Neuronal stem cell (in vitro differentiated cells): ENCODE data around the gene GPSM1.

ENCODE experiments used
- DNase-seq: peaks from one replicate; pipeline ENCODE4 v3.0.0-alpha.2; 2013; ENCODE audit warnings: low spot score
- H2AFZ ChIP-seq: one replicate; pipeline ENCODE4 v1.6.1; 2013; ENCODE audit warnings: mild to moderate bottlenecking, low read length, inconsistent platforms
- H2AK5ac ChIP-seq: 2 replicates; pipeline ENCODE4 v1.6.1; 2013; ENCODE audit warnings: low read depth, mild to moderate bottlenecking, inconsistent platforms, low read length, moderate library complexity, mixed read lengths
- H2BK120ac ChIP-seq: 2 replicates; pipeline ENCODE4 v1.6.1; 2013; ENCODE audit warnings: low read depth, mild to moderate bottlenecking, inconsistent platforms, low read length, moderate library complexity, mixed read lengths
- H2BK12ac ChIP-seq: one replicate; pipeline ENCODE4 v1.6.1; 2013; ENCODE audit warnings: low read length, inconsistent platforms
- H2BK15ac ChIP-seq: 2 replicates; pipeline ENCODE4 v1.6.1; 2013; ENCODE audit warnings: mild to moderate bottlenecking, low read length, inconsistent platforms, mixed read lengths
- H2BK5ac ChIP-seq: one replicate; pipeline ENCODE4 v1.6.1; 2013; ENCODE audit warnings: inconsistent platforms, mild to moderate bottlenecking, low read length, moderate library complexity
- H3K14ac ChIP-seq: one replicate; pipeline ENCODE4 v1.6.1; 2013; ENCODE audit warnings: low read length, inconsistent platforms
- H3K18ac ChIP-seq: 2 replicates; pipeline ENCODE4 v1.6.1; 2013; ENCODE audit warnings: low read length, inconsistent platforms
- H3K23ac ChIP-seq: 2 replicates; pipeline ENCODE4 v1.6.1; 2013; ENCODE audit warnings: low read depth, mild to moderate bottlenecking, mixed read lengths, low read length, inconsistent platforms; ENCODE audit not compliant: poor library complexity
- H3K27ac ChIP-seq: replicated peaks from 3 replicates; pipeline ENCODE4 v1.5.1; 2013; ENCODE audit warnings: low read length, inconsistent platforms
- H3K27me3 ChIP-seq, 3 experiments: 2 replicates each; pipeline ENCODE4 v1.6.1; 2013; ENCODE audit warnings: low read length in 3 of 3, mild to moderate bottlenecking in 2 of 3, inconsistent platforms in 1 of 3, low read depth in 1 of 3, mixed read lengths in 1 of 3, moderate library complexity in 1 of 3; ENCODE audit not compliant: control insufficient read depth in 3 of 3, insufficient read depth in 3 of 3
- H3K36me3 ChIP-seq, 2 donors: replicated peaks in 1 of 2; 2 replicates each; pipeline ENCODE4 v1.6.1; 2013; ENCODE audit warnings: low read length in 2 of 2; ENCODE audit not compliant: control insufficient read depth in 2 of 2, insufficient read depth in 2 of 2
- H3K4ac ChIP-seq: 2 replicates; pipeline ENCODE4 v1.6.1; 2013; ENCODE audit warnings: inconsistent platforms, mild to moderate bottlenecking, low read length, moderate library complexity
- H3K4me1 ChIP-seq, 2 donors: 1 replicate in 1 of 2; 2 replicates in 1 of 2; pipeline ENCODE4 v1.6.1; 2013; ENCODE audit warnings: low read length in 2 of 2, low read depth in 1 of 2; ENCODE audit not compliant: control insufficient read depth in 2 of 2, insufficient read depth in 1 of 2
- H3K4me2 ChIP-seq: one replicate; pipeline ENCODE4 v1.6.1; 2013; ENCODE audit warnings: mild to moderate bottlenecking, low read length, inconsistent platforms; ENCODE audit not compliant: insufficient read depth, poor library complexity, severe bottlenecking
- H3K4me3 ChIP-seq, 2 donors: 2 replicates each; pipeline ENCODE4 v1.5.1; 2013; ENCODE audit warnings: low read length in 2 of 2, mild to moderate bottlenecking in 2 of 2, inconsistent platforms in 1 of 2, moderate library complexity in 1 of 2
- H3K79me1 ChIP-seq: one replicate; pipeline ENCODE4 v1.6.1; 2013; ENCODE audit warnings: low read depth, mild to moderate bottlenecking, inconsistent platforms, low read length, moderate library complexity
- H3K9ac ChIP-seq: one replicate; pipeline ENCODE4 v1.6.1; 2013; ENCODE audit warnings: mild to moderate bottlenecking, low read depth, low read length, inconsistent platforms; ENCODE audit not compliant: poor library complexity
- H3K9me3 ChIP-seq, 2 donors: replicated peaks in 1 of 2; 2 replicates each; pipeline versions ENCODE3 to v1.6.1; 2013; ENCODE audit warnings: low read length in 2 of 2, mild to moderate bottlenecking in 2 of 2, inconsistent platforms in 1 of 2, low read depth in 1 of 2, mixed read lengths in 1 of 2, moderate library complexity in 1 of 2; ENCODE audit not compliant: control insufficient read depth in 2 of 2, insufficient read depth in 1 of 2
- H4K8ac ChIP-seq: one replicate; pipeline ENCODE4 v1.6.1; 2013; ENCODE audit warnings: low read depth, mild to moderate bottlenecking, inconsistent platforms, low read length, moderate library complexity
- H4K91ac ChIP-seq: one replicate; pipeline ENCODE4 v1.6.1; 2013; ENCODE audit warnings: low read length, low read depth, mild to moderate bottlenecking, inconsistent platforms; ENCODE audit not compliant: poor library complexity
- WGBS, 2 donors: extraction: QIAGEN DNeasy Blood & Tissue Kit; methylation state at CpG; one replicate each; pipeline ENCODE4 v1.1.7; 2013; ENCODE audit warnings: missing lambda C conversion rate in 2 of 2, mixed read lengths in 1 of 2; ENCODE audit not compliant: insufficient read length in 2 of 2, insufficient replicate concordance in 1 of 2; ENCODE audit errors: extremely low coverage in 2 of 2; 5-methylcytosine and 5-hydroxymethylcytosine counted together

The GPSM1 gene

GRCh38 chr9:136309806-136310220 is 17.5 kb upstream of the GPSM1 start:
- no peaks in the 10 kb centered on the region for H3K79me1 ChIP-seq
- H3K4me2 ChIP-seq = no peak overlapping the region
- H2BK120ac ChIP-seq = no peak overlapping the region
- no peak overlapping the region for H2BK5ac ChIP-seq
- H3K9ac ChIP-seq = peak overlapping the region; percentile 50
- H3K4me3 ChIP-seq = peak overlapping the region in 1 of 2 donors; percentile 54
- no peak overlapping the region for H2BK12ac ChIP-seq
- H3K14ac ChIP-seq = no peak overlapping the region
- H4K8ac ChIP-seq = no peak overlapping the region
- no CpG with 5 or more reads among the region's 5 CpGs for WGBS, 2 donors
- H2AFZ ChIP-seq = no peak overlapping the region
- H2BK15ac ChIP-seq = no peak overlapping the region
- DNase-seq = no peak
- no peak overlapping the region for H3K4ac ChIP-seq
- H3K9me3 ChIP-seq = peaks cover 6 to 14% of the 10 kb centered on the region in 2 donors
- H3K23ac ChIP-seq = peak overlapping the region; percentile 66
- H3K18ac ChIP-seq = no peak overlapping the region
- peaks cover 0 to 4% of the 10 kb centered on the region in 2 donors for H3K36me3 ChIP-seq
- H4K91ac ChIP-seq = peak overlapping the region; percentile 28
- peaks cover 0 to 5% of the 10 kb centered on the region in 2 donors for H3K4me1 ChIP-seq
- H2AK5ac ChIP-seq = peak overlapping the region; percentile 47
- H3K27ac ChIP-seq = no peak overlapping the region
- peaks cover 0 to 13% (median 6%) of the 10 kb centered on the region in 3 experiments for H3K27me3 ChIP-seq

GRCh38 chr9:136310273-136311030 is 16.9 kb upstream of the GPSM1 start:
- H3K23ac ChIP-seq = peak overlapping the region; percentile 66
- peaks cover 0 to 4% of the 10 kb centered on the region in 2 donors for H3K36me3 ChIP-seq
- H3K9ac ChIP-seq = peak overlapping the region; percentile 50
- no CpG with 5 or more reads among the region's 28 CpGs for WGBS, 2 donors
- H3K9me3 ChIP-seq = peaks cover 12 to 20% of the 10 kb centered on the region in 2 donors
- H3K4me2 ChIP-seq = no peak overlapping the region
- peak overlapping the region; percentile 28 for H4K91ac ChIP-seq
- H2BK15ac ChIP-seq = peak overlapping the region; percentile 19
- no peak overlapping the region for H2BK120ac ChIP-seq
- peaks cover 0 to 5% of the 10 kb centered on the region in 2 donors for H3K4me1 ChIP-seq
- no peak overlapping the region for H2BK5ac ChIP-seq
- H3K79me1 ChIP-seq = no peaks in the 10 kb centered on the region
- H3K4ac ChIP-seq = no peak overlapping the region
- no peak overlapping the region for H3K4me3 ChIP-seq
- H3K27ac ChIP-seq = no peak overlapping the region
- H3K27me3 ChIP-seq = peaks cover 0 to 7% (median 6%) of the 10 kb centered on the region in 3 experiments
- no peak overlapping the region for H3K14ac ChIP-seq
- no peak for DNase-seq
- H2AK5ac ChIP-seq = peak overlapping the region; percentile 93
- H2AFZ ChIP-seq = no peak overlapping the region
- peak overlapping the region; percentile 54 for H3K18ac ChIP-seq
- no peak overlapping the region for H2BK12ac ChIP-seq
- H4K8ac ChIP-seq = no peak overlapping the region

- no peak overlapping the region for H3K9ac ChIP-seq
- H3K18ac ChIP-seq = peak overlapping the region; percentile 49
- no CpG with 5 or more reads among the region's 23 CpGs for WGBS, 2 donors
- H2BK120ac ChIP-seq = no peak overlapping the region
- peaks cover 0 to 5% of the 10 kb centered on the region in 2 donors for H3K4me1 ChIP-seq
- H3K14ac ChIP-seq = no peak overlapping the region
- H4K91ac ChIP-seq = no peak overlapping the region
- H3K4me3 ChIP-seq = no peak overlapping the region
- H3K27ac ChIP-seq = no peak overlapping the region
- H3K4ac ChIP-seq = no peak overlapping the region
- H3K36me3 ChIP-seq = peaks cover 0 to 4% of the 10 kb centered on the region in 2 donors
- no peaks in the 10 kb centered on the region for H3K79me1 ChIP-seq
- peak overlapping the region; percentile 53 for H2AFZ ChIP-seq
- no peak overlapping the region for H2BK5ac ChIP-seq
- peaks cover 0 to 6% (median 0%) of the 10 kb centered on the region in 3 experiments for H3K27me3 ChIP-seq
- no peak overlapping the region for H4K8ac ChIP-seq
- no peak overlapping the region for H3K4me2 ChIP-seq
- H2BK15ac ChIP-seq = peak overlapping the region; percentile 42
- H2BK12ac ChIP-seq = no peak overlapping the region
- H2AK5ac ChIP-seq = peak overlapping the region; percentile 93
- peaks cover 20 to 26% of the 10 kb centered on the region in 2 donors for H3K9me3 ChIP-seq
- DNase-seq = no peak
- peak overlapping the region; percentile 66 for H3K23ac ChIP-seq
Measured at GRCh38 chr9:136311051-136312008, 16.0 kb upstream of the GPSM1 start.
